HL-60 (cell line): ENCODE measurements around the gene SEC11C.

Source experiments
- DNase-seq, 2 experiments: peaks; one replicate each; pipeline ENCODE4 v3.0.0-alpha.2; 2010 to 2020; ENCODE audit warnings: low read depth in 1 of 2, low spot score in 1 of 2
- H3K27ac ChIP-seq: fragments of 250-450 bp; sonication (Bioruptor Pico); replicated peaks from 2 replicates; pipeline ENCODE4 v1.5.1; 2020; ENCODE audit warnings: mild to moderate bottlenecking, moderate library complexity
- H3K27me3 ChIP-seq: fragments of 250-450 bp; sonication (Bioruptor Pico); 2 replicates; pipeline ENCODE4 v1.5.1; 2021; ENCODE audit warnings: mild to moderate bottlenecking, moderate library complexity; ENCODE audit not compliant: insufficient read depth, poor library complexity, severe bottlenecking
- H3K4me3 ChIP-seq: replicated peaks from 2 replicates; pipeline ENCODE4 v1.5.1; 2011; ENCODE audit warnings: mild to moderate bottlenecking, control low read depth, low read length; ENCODE audit not compliant: insufficient read depth
- CTCF ChIP-seq: IDR thresholded peaks from one replicate; pipeline ENCODE4 v1.5.1; 2011; ENCODE audit warnings: low read length, control low read depth, inconsistent platforms; ENCODE audit not compliant: insufficient read depth
- GABPA ChIP-seq: IDR thresholded peaks from 2 replicates; pipeline ENCODE4 v1.6.1; 2012; ENCODE audit warnings: low read depth
- POLR2AphosphoS5 ChIP-seq: IDR thresholded peaks from 2 replicates; pipeline ENCODE4 v1.6.1; 2012; ENCODE audit warnings: low read depth
- REST ChIP-seq: IDR thresholded peaks from 2 replicates; pipeline ENCODE4 v1.6.1; 2012; ENCODE audit warnings: low read depth; ENCODE audit not compliant: insufficient replicate concordance
- SPI1 ChIP-seq: IDR thresholded peaks from 2 replicates; pipeline ENCODE4 v1.6.1; 2012; ENCODE audit warnings: low read depth, mild to moderate bottlenecking, borderline replicate concordance

Gene SEC11C

GRCh38 chr18:59144483-59144882 is 4.8 kb downstream of the SEC11C start:
- Histone ChIP-seq H3K4me3 (no peak overlapping the region), H3K27me3 (no peaks in the 10 kb centered on the region), H3K27ac (no peak overlapping the region)
- TF ChIP-seq CTCF: no peak
- TF ChIP-seq POLR2AphosphoS5: no peak
- no peak for TF ChIP-seq GABPA
- TF ChIP-seq REST: no peak
- TF ChIP-seq SPI1: no peak
- no peak for DNase-seq

- TF ChIP-seq REST: no peak
- no peak for TF ChIP-seq CTCF
- no peak for TF ChIP-seq POLR2AphosphoS5
- TF ChIP-seq SPI1: no peak
- TF ChIP-seq GABPA: no peak
- no peak for DNase-seq
- Histone ChIP-seq H3K27me3 (no peaks in the 10 kb centered on the region), H3K4me3 (no peak overlapping the region), H3K27ac (no peak overlapping the region)
Observed at GRCh38 chr18:59145055-59145454, 5.4 kb downstream of the SEC11C start.

GRCh38 chr18:59148192-59148591 is 8.5 kb downstream of the SEC11C start:
- no peak for DNase-seq
- no peak overlapping the region for H3K27ac ChIP-seq

More at GRCh38 chr18:59148192-59148591, 8.5 kb downstream of the SEC11C start:
- TF ChIP-seq SPI1 (no peak), REST (no peak), POLR2AphosphoS5 (no peak), GABPA (no peak), CTCF (no peak)
- no peak overlapping the region for H3K4me3 ChIP-seq
- H3K27me3 ChIP-seq: no peaks in the 10 kb centered on the region
